ENCODE measurements around the gene ZXDC.

ZXDC gene

DNA sequence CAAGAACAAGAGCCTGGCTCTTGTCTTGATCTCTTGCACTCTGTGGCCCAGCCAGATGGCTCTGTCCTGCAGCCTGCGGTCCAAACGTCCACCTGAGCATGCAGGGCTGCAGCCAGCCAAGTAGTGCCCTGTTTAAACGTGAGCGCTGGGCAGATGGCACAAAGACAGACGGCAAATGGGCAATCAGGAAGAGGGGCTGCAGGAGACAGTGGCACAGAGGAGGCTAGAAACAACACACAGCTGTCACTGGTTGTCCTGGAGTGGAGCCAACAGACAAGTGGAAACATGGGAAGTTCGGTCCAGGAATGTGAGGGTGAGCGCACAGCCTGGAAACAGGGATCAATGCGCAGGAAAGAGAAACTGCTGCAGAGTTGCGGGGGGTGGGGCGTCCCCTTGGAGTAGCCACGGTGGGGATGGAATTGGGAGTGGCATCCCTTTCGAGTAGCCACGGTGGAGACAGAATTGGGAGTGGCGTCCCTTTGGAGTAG, 10.7 kb upstream of the ZXDC start:
- H3K4me3 ChIP-seq (replicated peaks; ENCODE audit: low read depth, low read length), result no peak overlapping the region
- peaks cover 3% of the 10 kb centered on the region for H3K27me3 ChIP-seq (replicated peaks; ENCODE audit: control insufficient read depth, insufficient read depth, low read length)
- TF ChIP-seq, protein P1, sequence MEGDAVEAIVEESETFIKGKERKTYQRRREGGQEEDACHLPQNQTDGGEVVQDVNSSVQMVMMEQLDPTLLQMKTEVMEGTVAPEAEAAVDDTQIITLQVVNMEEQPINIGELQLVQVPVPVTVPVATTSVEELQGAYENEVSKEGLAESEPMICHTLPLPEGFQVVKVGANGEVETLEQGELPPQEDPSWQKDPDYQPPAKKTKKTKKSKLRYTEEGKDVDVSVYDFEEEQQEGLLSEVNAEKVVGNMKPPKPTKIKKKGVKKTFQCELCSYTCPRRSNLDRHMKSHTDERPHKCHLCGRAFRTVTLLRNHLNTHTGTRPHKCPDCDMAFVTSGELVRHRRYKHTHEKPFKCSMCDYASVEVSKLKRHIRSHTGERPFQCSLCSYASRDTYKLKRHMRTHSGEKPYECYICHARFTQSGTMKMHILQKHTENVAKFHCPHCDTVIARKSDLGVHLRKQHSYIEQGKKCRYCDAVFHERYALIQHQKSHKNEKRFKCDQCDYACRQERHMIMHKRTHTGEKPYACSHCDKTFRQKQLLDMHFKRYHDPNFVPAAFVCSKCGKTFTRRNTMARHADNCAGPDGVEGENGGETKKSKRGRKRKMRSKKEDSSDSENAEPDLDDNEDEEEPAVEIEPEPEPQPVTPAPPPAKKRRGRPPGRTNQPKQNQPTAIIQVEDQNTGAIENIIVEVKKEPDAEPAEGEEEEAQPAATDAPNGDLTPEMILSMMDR (IDR thresholded peaks at IDR 0.05; ENCODE audit: insufficient read depth, low read length, poor library complexity, severe bottlenecking), result no peak
- DNase-seq (ENCODE audit: extremely low read depth, insufficient read length), result no peak
- H3K36me3 ChIP-seq (ENCODE audit: control insufficient read depth, insufficient read depth, low read length), result no peaks in the 10 kb centered on the region

DNA sequence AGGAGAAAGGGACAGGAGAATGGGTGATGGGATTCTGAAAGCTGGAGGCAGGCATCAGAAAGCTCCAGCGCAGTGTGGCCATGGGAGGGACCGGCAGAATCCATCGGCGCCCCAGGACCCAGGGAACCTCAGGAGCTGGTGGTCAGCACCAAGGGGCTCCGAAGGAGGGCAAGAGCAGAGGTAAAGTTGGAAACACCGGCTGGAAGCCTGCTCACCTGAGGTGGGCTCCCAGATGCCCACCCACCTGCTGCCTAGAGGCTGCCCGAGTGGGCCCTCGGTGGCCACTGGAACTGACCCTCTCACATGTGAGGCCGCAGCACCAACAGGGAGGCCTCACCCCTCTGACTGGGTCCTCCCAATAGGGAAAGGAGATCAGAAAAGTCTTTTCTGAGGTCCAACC, 10.3 kb upstream of the ZXDC start:
- Histone ChIP-seq H3K4me3 (replicated peaks; ENCODE audit: low read depth, low read length) (no peak overlapping the region), H3K36me3 (ENCODE audit: control insufficient read depth, insufficient read depth, low read length) (no peaks in the 10 kb centered on the region), H3K27me3 (replicated peaks; ENCODE audit: control insufficient read depth, insufficient read depth, low read length) (peaks cover under 1% of the 10 kb centered on the region; the same call in 1 of the 2 replicates)
- DNase-seq (ENCODE audit: extremely low read depth, insufficient read length), result no peak
- TF ChIP-seq, protein P1 (IDR thresholded peaks at IDR 0.05; ENCODE audit: insufficient read depth, low read length, poor library complexity, severe bottlenecking), result no peak

DNA sequence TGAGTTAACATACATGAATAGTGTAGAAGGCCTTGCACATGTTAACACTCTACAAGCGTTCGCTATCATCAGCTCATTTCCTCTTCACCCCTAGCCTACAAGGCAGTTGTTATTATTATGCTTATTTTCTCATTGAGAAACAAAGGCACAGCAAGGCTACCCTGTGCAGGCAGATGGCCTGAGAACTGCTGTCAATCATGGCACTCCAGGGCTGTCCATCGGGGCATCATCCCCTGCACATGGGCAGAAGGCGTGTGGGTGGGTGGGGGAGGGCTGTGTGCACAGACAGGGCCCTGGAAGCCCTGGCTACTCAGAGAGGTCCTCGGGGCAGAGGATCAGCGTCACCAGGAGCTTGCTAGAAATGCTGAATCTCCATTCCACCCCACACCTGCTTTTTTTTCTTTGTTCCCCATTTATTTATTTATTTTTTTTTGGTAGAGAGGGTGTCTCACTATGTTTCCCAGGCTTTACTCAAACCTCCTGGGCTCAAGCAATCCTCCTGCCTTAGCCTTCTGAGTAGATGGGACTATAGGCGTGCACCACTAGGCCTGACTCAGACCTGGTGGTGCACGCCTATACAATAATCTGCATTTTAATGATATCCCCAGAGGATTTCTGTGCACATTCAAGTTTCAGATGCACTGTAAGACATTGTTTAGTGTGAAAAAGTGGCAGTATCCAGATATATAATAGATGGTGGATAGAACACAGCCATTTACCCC, 9.6 kb upstream of the ZXDC start:
- Histone ChIP-seq H3K36me3 (ENCODE audit: control insufficient read depth, insufficient read depth, low read length) (no peaks in the 10 kb centered on the region), H3K4me3 (replicated peaks; ENCODE audit: low read depth, low read length) (no peak overlapping the region), H3K27me3 (replicated peaks; ENCODE audit: control insufficient read depth, insufficient read depth, low read length) (no peaks in the 10 kb centered on the region; the same call in 1 of the 2 replicates)
- TF ChIP-seq, protein P1 (IDR thresholded peaks at IDR 0.05; ENCODE audit: insufficient read depth, low read length, poor library complexity, severe bottlenecking), result no peak
- DNase-seq (ENCODE audit: extremely low read depth, insufficient read length), result no peak

DNA sequence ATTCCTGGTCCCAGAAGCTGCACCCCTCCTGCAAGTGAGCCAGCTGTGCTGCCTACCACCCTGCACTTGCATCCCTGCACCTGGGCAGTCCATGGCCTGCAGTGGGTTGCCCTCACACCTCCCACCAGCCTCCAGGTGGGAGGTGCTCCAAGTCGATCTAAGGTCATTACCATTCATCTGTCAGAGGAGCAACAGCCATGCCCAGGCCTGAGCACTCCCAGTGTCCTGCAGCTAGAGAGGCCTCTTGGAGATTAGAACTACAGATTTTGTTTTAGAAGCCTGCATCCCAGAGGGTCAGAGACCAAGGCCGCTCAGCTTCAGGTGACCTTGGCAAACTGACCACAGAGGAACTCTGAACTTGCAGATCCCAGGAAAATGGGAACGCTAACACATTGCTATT, 9.0 kb upstream of the ZXDC start:
- TF ChIP-seq, protein P1 (IDR thresholded peaks at IDR 0.05; ENCODE audit: insufficient read depth, low read length, poor library complexity, severe bottlenecking), result no peak
- H3K4me3 ChIP-seq (replicated peaks; ENCODE audit: low read depth, low read length), result no peak overlapping the region

DNA sequence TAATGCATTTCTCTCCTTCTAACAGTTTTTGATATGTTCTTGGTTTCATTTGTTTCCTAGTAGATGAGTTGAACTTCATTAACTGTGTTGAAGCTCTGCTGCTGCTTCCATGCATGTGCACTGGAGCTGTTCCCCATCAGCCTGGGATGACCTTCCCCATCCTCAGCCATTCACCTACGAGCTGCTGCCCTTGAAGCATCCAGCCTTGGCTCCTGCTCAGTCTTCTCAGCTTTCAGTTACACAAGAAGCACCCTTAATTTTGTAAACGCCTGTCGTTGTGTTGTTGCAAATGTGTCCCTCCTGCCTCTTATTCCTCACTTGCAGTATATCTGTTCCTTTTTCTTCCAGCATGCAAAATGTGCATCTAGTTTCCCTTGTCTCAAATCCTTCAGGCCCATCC, 8.5 kb upstream of the ZXDC start:
- TF ChIP-seq, protein P1 (IDR thresholded peaks at IDR 0.05; ENCODE audit: insufficient read depth, low read length, poor library complexity, severe bottlenecking), result no peak
- no peaks in the 10 kb centered on the region; the same call in 1 of the 2 replicates for H3K27me3 ChIP-seq (replicated peaks; ENCODE audit: control insufficient read depth, insufficient read depth, low read length)
- no peak overlapping the region for H3K4me3 ChIP-seq (replicated peaks; ENCODE audit: low read depth, low read length)
- no peaks in the 10 kb centered on the region for H3K36me3 ChIP-seq (ENCODE audit: control insufficient read depth, insufficient read depth, low read length)
- DNase-seq (ENCODE audit: extremely low read depth, insufficient read length), result no peak

More for the DNA sequence above, 9.0 kb upstream of the ZXDC start:
- Histone ChIP-seq H3K36me3 (ENCODE audit: control insufficient read depth, insufficient read depth, low read length) (no peaks in the 10 kb centered on the region), H3K27me3 (replicated peaks; ENCODE audit: control insufficient read depth, insufficient read depth, low read length) (no peaks in the 10 kb centered on the region; the same call in 1 of the 2 replicates)
- DNase-seq (ENCODE audit: extremely low read depth, insufficient read length), result no peak

Measured in GM06990 (cell line).